GM18498 (cell line): ENCODE data around the gene TMEFF1.
A peak's percentile ranks its signal among the peaks of the same experiment; 100 is the strongest.
"Not testable (repeated sequence)": the region's sequence is repeated elsewhere in the genome, so short reads cannot be mapped to it uniquely, and the experiment has no call there.

Experiments used
- ATAC-seq: cut with Tn5 transposase; IDR thresholded peaks from one replicate; pipeline ENCODE4 v1.9.1; 2021; ENCODE audit warnings: mild to moderate bottlenecking, moderate library complexity; ENCODE audit not compliant: unreplicated experiment

TMEFF1 gene

GRCh38 chr9:100472788-100473275, at the start of gene TMEFF1:
TSS of gene TMEFF1 (plus strand) at chr9:100473149. CDS start at chr9:100473545, 396 bp downstream.
- peak; percentile 64 for ATAC-seq

GRCh38 chr9:100425758-100426157, 47.2 kb upstream of the TMEFF1 start:
- ATAC-seq: no peak

GRCh38 chr9:100426189-100426529, 46.8 kb upstream of the TMEFF1 start:
- no peak for ATAC-seq

GRCh38 chr9:100426530-100427365, 46.2 kb upstream of the TMEFF1 start, which contains the start of gene MSANTD3:
TSS of gene MSANTD3 (plus strand) at chr9:100427143. CDS start at chr9:100441939, 14,796 bp downstream.
- peak; percentile 88 for ATAC-seq

GRCh38 chr9:100427366-100428263, 45.3 kb upstream of the TMEFF1 start:
- ATAC-seq: peak; percentile 62

GRCh38 chr9:100428871-100429654, 43.9 kb upstream of the TMEFF1 start:
- no peak for ATAC-seq

GRCh38 chr9:100430286-100430940, 42.5 kb upstream of the TMEFF1 start:
- no peak for ATAC-seq

- no peak for ATAC-seq
Observed at GRCh38 chr9:100431886-100432285, 41.1 kb upstream of the TMEFF1 start.

- no peak for ATAC-seq
Observed at GRCh38 chr9:100432736-100433135, 40.2 kb upstream of the TMEFF1 start.

GRCh38 chr9:100436571-100436970, 36.4 kb upstream of the TMEFF1 start:
- ATAC-seq: no peak

- ATAC-seq: peak; percentile 71
Observed at GRCh38 chr9:100437860-100438805, 34.8 kb upstream of the TMEFF1 start.

GRCh38 chr9:100440071-100440470, 32.9 kb upstream of the TMEFF1 start:
- no peak for ATAC-seq

GRCh38 chr9:100440487-100440886, 32.5 kb upstream of the TMEFF1 start:
- not testable (repeated sequence) for ATAC-seq

- no peak for ATAC-seq
Observed at GRCh38 chr9:100441911-100442361, 31.0 kb upstream of the TMEFF1 start.

- no peak for ATAC-seq
Observed at GRCh38 chr9:100443781-100444768, 28.9 kb upstream of the TMEFF1 start.

GRCh38 chr9:100445161-100445902, 27.6 kb upstream of the TMEFF1 start:
- no peak for ATAC-seq

GRCh38 chr9:100445903-100446549, 26.9 kb upstream of the TMEFF1 start:
- ATAC-seq: no peak
